ENCODE measurements around the gene MICU1. TPM values are rescaled to one million over a fixed set of nuclear protein-coding genes. Genes with fewer than 3 reads are reported as not detected.
A peak's percentile ranks its signal among the peaks of the same experiment; 100 is the strongest.
"Not testable (repeated sequence)": the region's sequence is repeated elsewhere in the genome, so short reads cannot be mapped to it uniquely, and the experiment has no call there.

Gene MICU1
- 42.1 to 48.0 TPM (median 42.7 TPM) in 3 replicates for total RNA-seq
- long read RNA-seq, transcript MICU1-201 (12 exons, 2,383 nt): major isoform, 71 of 77 reads
- long read RNA-seq, partial matches to known transcripts: 1 of 77 reads
- long read RNA-seq, other reads (novel, unspliced or antisense): 5 of 77 reads

GRCh38 chr10:72625608-72626443 is at the start of gene MICU1:
TSS of gene MICU1 (minus strand) at chr10:72626079. CDS start at chr10:72566793, 59,286 bp downstream.
- Mint-ChIP-seq H3K4me3 (ENCODE audit: unreplicated experiment) (peak within 1 kb of the TSS; percentile 99), H3K4me1 (ENCODE audit: low read depth) (peaks cover 15% of the 10 kb centered on the region), H3K27ac (ENCODE audit: unreplicated experiment) (peak within 1 kb of the TSS; percentile 100), H3K36me3 (ENCODE audit: low read depth) (peaks cover 2% of the 10 kb centered on the region), H3K9me3 (ENCODE audit: low read depth) (no peaks in the 10 kb centered on the region), H3K27me3 (ENCODE audit: low read depth) (no peaks in the 10 kb centered on the region)
- peak; percentile 96 for DNase-seq (ENCODE audit: low spot score)
- TF ChIP-seq, protein P1, sequence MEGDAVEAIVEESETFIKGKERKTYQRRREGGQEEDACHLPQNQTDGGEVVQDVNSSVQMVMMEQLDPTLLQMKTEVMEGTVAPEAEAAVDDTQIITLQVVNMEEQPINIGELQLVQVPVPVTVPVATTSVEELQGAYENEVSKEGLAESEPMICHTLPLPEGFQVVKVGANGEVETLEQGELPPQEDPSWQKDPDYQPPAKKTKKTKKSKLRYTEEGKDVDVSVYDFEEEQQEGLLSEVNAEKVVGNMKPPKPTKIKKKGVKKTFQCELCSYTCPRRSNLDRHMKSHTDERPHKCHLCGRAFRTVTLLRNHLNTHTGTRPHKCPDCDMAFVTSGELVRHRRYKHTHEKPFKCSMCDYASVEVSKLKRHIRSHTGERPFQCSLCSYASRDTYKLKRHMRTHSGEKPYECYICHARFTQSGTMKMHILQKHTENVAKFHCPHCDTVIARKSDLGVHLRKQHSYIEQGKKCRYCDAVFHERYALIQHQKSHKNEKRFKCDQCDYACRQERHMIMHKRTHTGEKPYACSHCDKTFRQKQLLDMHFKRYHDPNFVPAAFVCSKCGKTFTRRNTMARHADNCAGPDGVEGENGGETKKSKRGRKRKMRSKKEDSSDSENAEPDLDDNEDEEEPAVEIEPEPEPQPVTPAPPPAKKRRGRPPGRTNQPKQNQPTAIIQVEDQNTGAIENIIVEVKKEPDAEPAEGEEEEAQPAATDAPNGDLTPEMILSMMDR (IDR thresholded peaks at IDR 0.05): no peak

GRCh38 chr10:72674174-72674573 is 48.3 kb upstream of the MICU1 start:
- H3K4me1 Mint-ChIP-seq (ENCODE audit: low read depth): peaks cover 12% of the 10 kb centered on the region
- not testable (repeated sequence) for H3K9me3 Mint-ChIP-seq (ENCODE audit: low read depth)

GRCh38 chr10:72673280-72673679 is 47.4 kb upstream of the MICU1 start:
- H3K27me3 Mint-ChIP-seq (ENCODE audit: low read depth): no peaks in the 10 kb centered on the region
- no peak overlapping the region for H3K27ac Mint-ChIP-seq (ENCODE audit: unreplicated experiment)
- no peak overlapping the region for H3K4me3 Mint-ChIP-seq (ENCODE audit: unreplicated experiment)
- H3K36me3 Mint-ChIP-seq (ENCODE audit: low read depth): no peaks in the 10 kb centered on the region
- peaks cover 12% of the 10 kb centered on the region for H3K4me1 Mint-ChIP-seq (ENCODE audit: low read depth)
- TF ChIP-seq, protein P1 (IDR thresholded peaks at IDR 0.05): no peak
- H3K9me3 Mint-ChIP-seq (ENCODE audit: low read depth): peaks cover 5% of the 10 kb centered on the region
- no peak for DNase-seq (ENCODE audit: low spot score)

More at GRCh38 chr10:72674174-72674573, 48.3 kb upstream of the MICU1 start:
- H3K27ac Mint-ChIP-seq (ENCODE audit: unreplicated experiment); H3K27me3 Mint-ChIP-seq (ENCODE audit: low read depth); DNase-seq (ENCODE audit: low spot score); H3K36me3 Mint-ChIP-seq (ENCODE audit: low read depth); H3K4me3 Mint-ChIP-seq (ENCODE audit: unreplicated experiment): not testable (repeated sequence)

DNA sequence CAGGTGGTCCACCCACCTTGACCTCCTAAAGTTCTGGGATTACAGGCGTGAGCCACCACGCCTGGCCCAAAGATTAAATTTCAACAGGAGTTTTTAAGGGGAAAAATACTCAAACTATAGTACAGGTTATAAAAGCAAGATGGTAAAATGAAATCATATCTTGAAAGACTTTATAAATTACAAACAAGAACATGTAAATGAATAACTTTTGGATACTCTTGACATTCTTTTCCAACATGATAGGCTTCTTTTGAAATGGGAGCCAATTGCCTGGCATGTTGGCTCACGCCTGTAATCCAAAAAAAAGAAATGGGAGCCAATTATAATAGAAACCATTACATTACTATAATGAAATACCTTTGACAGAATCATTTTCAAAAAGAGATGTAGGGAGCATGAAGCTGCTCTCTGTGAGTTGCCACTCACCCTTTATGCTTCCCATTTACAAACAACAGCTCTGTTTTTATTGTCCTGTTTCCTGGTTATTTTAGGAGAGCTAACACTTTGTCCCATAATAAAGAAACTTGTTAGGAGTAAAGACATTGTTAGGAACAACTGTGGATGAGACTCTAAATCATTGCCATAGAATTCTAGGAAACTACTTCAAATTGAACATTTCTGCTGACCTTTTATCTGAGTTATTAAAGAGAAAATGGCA is 41.5 kb upstream of the MICU1 start:
- H3K36me3 Mint-ChIP-seq (ENCODE audit: low read depth): no peaks in the 10 kb centered on the region
- no peak for DNase-seq (ENCODE audit: low spot score)
- H3K27me3 Mint-ChIP-seq (ENCODE audit: low read depth): peaks cover 1% of the 10 kb centered on the region

DNA sequence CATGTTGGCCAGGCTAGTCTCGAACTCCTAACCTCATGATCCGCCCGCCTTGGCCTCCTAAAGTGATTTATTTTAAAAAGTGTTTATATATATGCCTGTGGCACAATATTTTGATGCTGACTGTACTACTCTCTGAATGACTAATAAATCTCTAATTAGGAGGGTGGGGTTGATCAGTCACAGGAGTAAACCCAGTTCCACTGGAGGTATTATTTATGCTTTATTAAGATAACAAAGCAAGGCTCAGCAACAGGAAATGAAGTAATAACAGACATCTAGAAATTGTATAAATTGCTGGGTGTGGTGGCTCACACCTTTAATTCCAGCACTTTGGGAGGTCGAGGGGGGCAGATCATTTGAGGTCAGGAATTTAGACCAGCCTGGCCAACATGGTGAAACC is 40.0 kb upstream of the MICU1 start:
- no peak overlapping the region for H3K4me3 Mint-ChIP-seq (ENCODE audit: unreplicated experiment)
- H3K27me3 Mint-ChIP-seq (ENCODE audit: low read depth): peaks cover 1% of the 10 kb centered on the region
- peaks cover 2% of the 10 kb centered on the region for H3K4me1 Mint-ChIP-seq (ENCODE audit: low read depth)
- TF ChIP-seq, protein P1 (IDR thresholded peaks at IDR 0.05): no peak
- no peaks in the 10 kb centered on the region for H3K9me3 Mint-ChIP-seq (ENCODE audit: low read depth)
- H3K27ac Mint-ChIP-seq (ENCODE audit: unreplicated experiment): no peak overlapping the region
- H3K36me3 Mint-ChIP-seq (ENCODE audit: low read depth): no peaks in the 10 kb centered on the region
- DNase-seq (ENCODE audit: low spot score): no peak

More for the DNA sequence above, 41.5 kb upstream of the MICU1 start:
- peaks cover 2% of the 10 kb centered on the region for H3K4me1 Mint-ChIP-seq (ENCODE audit: low read depth)
- H3K9me3 Mint-ChIP-seq (ENCODE audit: low read depth): no peaks in the 10 kb centered on the region
- H3K4me3 Mint-ChIP-seq (ENCODE audit: unreplicated experiment): no peak overlapping the region
- TF ChIP-seq, protein P1 (IDR thresholded peaks at IDR 0.05): no peak
- no peak overlapping the region for H3K27ac Mint-ChIP-seq (ENCODE audit: unreplicated experiment)
